A673 (cell line): ENCODE results near the gene TSPYL1.

Experiments used
- CTCF ChIP-seq: fragments of 300-800, 200-600 bp; sonication (generic); conservative IDR thresholded peaks from 2 replicates; pipeline ENCODE4 v1.5.1; 2017; ENCODE audit warnings: low read depth, mild to moderate bottlenecking, antibody characterized with exemption, low read length, moderate library complexity, mixed read lengths
- EZH2 ChIP-seq: fragments of 200-600 bp; sonication (generic); IDR thresholded peaks from 2 replicates; pipeline ENCODE4 v1.6.1; 2017; ENCODE audit warnings: borderline replicate concordance, low read depth, mild to moderate bottlenecking, mixed read lengths, antibody characterized with exemption, low read length; ENCODE audit not compliant: poor library complexity, severe bottlenecking

GRCh38 chr6:116283191-116283590, 3.5 kb upstream of the TSPYL1 start:
- TF ChIP-seq CTCF (no peak), EZH2 (no peak)
